Measurements from ENCODE around the gene KRTAP5-11.

DNA sequence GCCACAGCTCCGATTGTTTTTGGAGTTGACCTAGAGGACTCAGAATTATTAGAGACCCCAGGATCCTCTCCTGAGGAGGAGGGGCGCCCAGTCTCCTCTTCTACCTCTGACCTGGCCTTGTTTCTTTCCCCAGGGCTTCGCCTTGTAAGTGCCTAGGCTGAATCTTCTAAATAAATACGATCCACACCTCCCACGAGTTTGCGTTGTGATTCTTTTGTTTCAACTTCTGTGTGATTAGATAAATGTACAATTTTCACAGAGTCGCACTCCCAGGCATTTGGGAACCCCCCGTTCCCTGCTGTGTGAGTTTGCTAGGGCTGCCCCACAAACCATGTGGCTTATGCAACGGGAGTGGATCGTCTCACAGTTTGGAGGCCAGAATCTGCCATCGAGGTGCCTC, 43.7 kb downstream of the KRTAP5-11 start:
- TF ChIP-seq, protein P1, sequence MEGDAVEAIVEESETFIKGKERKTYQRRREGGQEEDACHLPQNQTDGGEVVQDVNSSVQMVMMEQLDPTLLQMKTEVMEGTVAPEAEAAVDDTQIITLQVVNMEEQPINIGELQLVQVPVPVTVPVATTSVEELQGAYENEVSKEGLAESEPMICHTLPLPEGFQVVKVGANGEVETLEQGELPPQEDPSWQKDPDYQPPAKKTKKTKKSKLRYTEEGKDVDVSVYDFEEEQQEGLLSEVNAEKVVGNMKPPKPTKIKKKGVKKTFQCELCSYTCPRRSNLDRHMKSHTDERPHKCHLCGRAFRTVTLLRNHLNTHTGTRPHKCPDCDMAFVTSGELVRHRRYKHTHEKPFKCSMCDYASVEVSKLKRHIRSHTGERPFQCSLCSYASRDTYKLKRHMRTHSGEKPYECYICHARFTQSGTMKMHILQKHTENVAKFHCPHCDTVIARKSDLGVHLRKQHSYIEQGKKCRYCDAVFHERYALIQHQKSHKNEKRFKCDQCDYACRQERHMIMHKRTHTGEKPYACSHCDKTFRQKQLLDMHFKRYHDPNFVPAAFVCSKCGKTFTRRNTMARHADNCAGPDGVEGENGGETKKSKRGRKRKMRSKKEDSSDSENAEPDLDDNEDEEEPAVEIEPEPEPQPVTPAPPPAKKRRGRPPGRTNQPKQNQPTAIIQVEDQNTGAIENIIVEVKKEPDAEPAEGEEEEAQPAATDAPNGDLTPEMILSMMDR (optimal IDR thresholded peaks at IDR 0.05 in 1 of 3, IDR thresholded peaks at IDR 0.05 in 1 of 3, conservative IDR thresholded peaks at IDR 0.05 in 1 of 3; ENCODE audit: extremely low read depth in 1 of 3, insufficient read depth in 2 of 3, low read length in 3 of 3): no peak
- TF ChIP-seq EZH2 (IDR thresholded peaks at IDR 0.05; ENCODE audit: low read length): no peak
